Kidney (tissue), 14 donors: ENCODE measurements around the gene AKAP13. TPM values are rescaled to one million over a fixed set of nuclear protein-coding genes. Genes with fewer than 3 reads are reported as not detected.

ENCODE experiments used
- DNase-seq, 5 donors: peaks; one replicate each; pipeline ENCODE4 v3.0.0-alpha.2; 2013 to 2020
- FAIRE-seq: peaks from 2 replicates; lab custom pipeline; 2012; peaks lifted over from hg19 to GRCh38; lab: Jason Lieb, UNC
- H3K27ac ChIP-seq, 2 donors: one replicate each; pipeline ENCODE4 v1.7.0; 2013; ENCODE audit warnings: low read depth in 2 of 2, low read length in 2 of 2, inconsistent platforms in 1 of 2
- H3K27me3 ChIP-seq: one replicate; pipeline ENCODE4 v1.7.1; 2013; ENCODE audit warnings: low read length, inconsistent platforms; ENCODE audit not compliant: control insufficient read depth, insufficient read depth
- H3K36me3 ChIP-seq, 3 donors: one replicate each; pipeline versions ENCODE4 v1.7.0 to v1.7.1; 2013; ENCODE audit warnings: low read length in 3 of 3, control low read depth in 1 of 3, inconsistent platforms in 1 of 3; ENCODE audit not compliant: insufficient read depth in 3 of 3, control insufficient read depth in 2 of 3
- H3K4me1 ChIP-seq, 3 donors: one replicate each; pipeline versions ENCODE4 v1.7.0 to v1.7.1; 2013; ENCODE audit warnings: low read length in 3 of 3, inconsistent platforms in 1 of 3, low read depth in 1 of 3; ENCODE audit not compliant: control insufficient read depth in 2 of 3, insufficient read depth in 2 of 3
- H3K4me3 ChIP-seq, 3 donors: one replicate each; pipeline versions ENCODE4 v1.7.0 to v1.8.1; 2013; ENCODE audit warnings: low read length in 3 of 3, control low read depth in 1 of 3, inconsistent platforms in 1 of 3
- H3K9ac ChIP-seq, 3 donors: one replicate each; pipeline versions ENCODE4 v1.7.0 to v1.7.1; 2013; ENCODE audit warnings: low read length in 3 of 3, control low read depth in 1 of 3, inconsistent platforms in 1 of 3
- H3K9me3 ChIP-seq, 3 donors: one replicate each; pipeline versions ENCODE4 v1.7.0 to v1.7.1; 2013; ENCODE audit warnings: low read length in 3 of 3, control low read depth in 1 of 3, inconsistent platforms in 1 of 3; ENCODE audit not compliant: control insufficient read depth in 2 of 3, insufficient read depth in 1 of 3
- CTCF ChIP-seq: IDR thresholded peaks from 3 replicates; pipeline ENCODE4 v1.5.1; 2012; ENCODE audit warnings: mild to moderate bottlenecking, moderate library complexity, borderline replicate concordance; ENCODE audit not compliant: insufficient read depth; ENCODE audit errors: extremely low read depth
- intact Hi-C: fragments of 100-400 bp; cut with DNase I; formaldehyde crosslinking; loops from one replicate; pipeline ENCODE4 v1.11.1; 2022
- polyA plus RNA-seq: library from polyadenylated mRNA; stranded (reverse); fragments of 350-450 nt; fragmentation: Illumina TruSeq; extraction: RNeasy Lipid Tissue Mini Kit (QIAGEN cat#74804); gene quantifications from one replicate; pipeline ENCODE4 v1.2.3, GENCODE V29; 2014; ENCODE audit warnings: low read depth, low replicate concordance; ENCODE audit not compliant: insufficient read depth
- total RNA-seq: library from RNA; stranded (reverse); fragmentation: NEBNext Ultra II Directional; extraction: Animal tissue kit (Norgen Biotek cat#: 25700); gene quantifications from one replicate; pipeline ENCODE4 v1.2.1, GENCODE V29; 2021
- donor health status: control.
- donor health status: control.
- donor health status: control.
- donor health status: control.
- donor health status: control.
- donor health status: DM: yes; HTN: yes; CAD: no.
- donor health status: Normal renal cell carcinoma (clear cell type).

The AKAP13 gene
- total and polyA plus RNA-seq, 2 donors from 2014 or later, result 18.8 to 174 TPM

- no peaks in the 10 kb centered on the region for H3K9me3 ChIP-seq
- H3K27me3 ChIP-seq, result no peaks in the 10 kb centered on the region
- no peak for FAIRE-seq
- TF ChIP-seq CTCF, result no peak
- no peak for DNase-seq
- no peak overlapping the region for H3K27ac ChIP-seq
- intact Hi-C loops, result no loop called here
- no peak overlapping the region for H3K9ac ChIP-seq
- H3K36me3 ChIP-seq, result no peaks in the 10 kb centered on the region
- no peaks in the 10 kb centered on the region for H3K4me1 ChIP-seq
- no peak overlapping the region for H3K4me3 ChIP-seq
Measured at GRCh38 chr15:85514413-85514812, 134.0 kb downstream of the AKAP13 start.

- no peak for TF ChIP-seq CTCF
- Histone ChIP-seq H3K36me3 (no peaks in the 10 kb centered on the region), H3K27me3 (no peaks in the 10 kb centered on the region), H3K4me1 (no peaks in the 10 kb centered on the region), H3K9ac (no peak overlapping the region), H3K4me3 (no peak overlapping the region), H3K27ac (no peak overlapping the region), H3K9me3 (no peaks in the 10 kb centered on the region)
- DNase-seq (no peak), FAIRE-seq (no peak)
- intact Hi-C loops, result no loop called here
Measured at GRCh38 chr15:85515212-85515611, 134.8 kb downstream of the AKAP13 start.

- no peak for FAIRE-seq
- TF ChIP-seq CTCF, result no peak
- H3K36me3 ChIP-seq, result no peaks in the 10 kb centered on the region
- H3K27me3 ChIP-seq, result no peaks in the 10 kb centered on the region
- H3K9ac ChIP-seq, result no peak overlapping the region
- DNase-seq, result no peak
- H3K27ac ChIP-seq, result no peak overlapping the region
- intact Hi-C loops, result no loop called here
- H3K9me3 ChIP-seq, result no peaks in the 10 kb centered on the region
- H3K4me3 ChIP-seq, result no peak overlapping the region
- no peaks in the 10 kb centered on the region for H3K4me1 ChIP-seq
Measured at GRCh38 chr15:85517086-85517485, 136.7 kb downstream of the AKAP13 start.
